GM10248 (cell line): Measurements from ENCODE around the gene FAM78B.

Source experiments
- CTCF ChIA-PET: fragments of 300-600 bp; sonication (Branson Sonifier 250); formaldehyde crosslinking; extraction: SDS; loops from one replicate; lab custom pipeline; 2021; ENCODE audit warnings: antibody characterized with exemption; lab: Yijun Ruan, JAX
- POLR2A ChIA-PET: fragments of 350-650 bp; sonication (Branson Sonifier 250); formaldehyde crosslinking; extraction: SDS; loops from one replicate; lab custom pipeline; 2020; ENCODE audit warnings: antibody characterized with exemption; lab: Yijun Ruan, JAX
- DNase-seq: peaks from one replicate; pipeline ENCODE4 v3.0.0; 2012; ENCODE audit errors: extremely low spot score
- CTCF ChIP-seq: IDR thresholded peaks from 2 replicates; pipeline ENCODE4 v1.5.1; 2012; ENCODE audit warnings: mild to moderate bottlenecking, low read depth; ENCODE audit errors: extremely low read depth, missing control alignments, control extremely low read depth

FAM78B gene

GRCh38 chr1:166133857-166134256 lies 32.9 kb downstream of the FAM78B start:
- POLR2A ChIA-PET, result no interaction called here
- CTCF ChIA-PET, result no interaction called here
- no peak for DNase-seq
- TF ChIP-seq CTCF, result no peak

- CTCF ChIA-PET, result interaction anchor here (0.9 to 1.9 kb wide), 7 partner anchors 8 to 345 kb away, joined by 3 to 6 read pairs (median 4); no protein-coding TSS in a partner anchor
- peak; percentile 22 for DNase-seq
- POLR2A ChIA-PET, result no interaction called here
- TF ChIP-seq CTCF, result peak; percentile 13
Measured at GRCh38 chr1:166133276-166133841, 33.4 kb downstream of the FAM78B start.

GRCh38 chr1:166132496-166132895 lies 34.3 kb downstream of the FAM78B start:
- ChIA-PET CTCF (interaction anchor here (0.9 to 1.9 kb wide), 8 partner anchors 8 to 346 kb away, joined by 3 to 6 read pairs (median 4); no protein-coding TSS in a partner anchor), POLR2A (no interaction called here)
- DNase-seq, result no peak
- TF ChIP-seq CTCF, result no peak

GRCh38 chr1:166129006-166129405 lies 37.8 kb downstream of the FAM78B start:
- CTCF ChIA-PET, result no interaction called here
- no peak for TF ChIP-seq CTCF
- POLR2A ChIA-PET, result no interaction called here
- no peak for DNase-seq

- CTCF ChIA-PET, result no interaction called here
- no peak for DNase-seq
- POLR2A ChIA-PET, result no interaction called here
- no peak for TF ChIP-seq CTCF
Measured at GRCh38 chr1:166128195-166128594, 38.6 kb downstream of the FAM78B start.

- TF ChIP-seq CTCF, result no peak
- ChIA-PET POLR2A (no interaction called here), CTCF (no interaction called here)
- DNase-seq, result no peak
Measured at GRCh38 chr1:166127003-166127402, 39.8 kb downstream of the FAM78B start.
